Stimulated activated CD4-positive, alpha-beta T cell treated with anti-CD3 and anti-CD28 coated beads, Interleukin-15, amount 100 ng/mL, for 24 hours (primary cell): ENCODE measurements around the gene ARHGEF9.
"Not testable (repeated sequence)": the region's sequence is repeated elsewhere in the genome, so short reads cannot be mapped to it uniquely, and the experiment has no call there.

Experiments used
- DNase-seq: peaks from one replicate; pipeline ENCODE4 v3.0.0-alpha.2; 2020

ARHGEF9 gene

DNA sequence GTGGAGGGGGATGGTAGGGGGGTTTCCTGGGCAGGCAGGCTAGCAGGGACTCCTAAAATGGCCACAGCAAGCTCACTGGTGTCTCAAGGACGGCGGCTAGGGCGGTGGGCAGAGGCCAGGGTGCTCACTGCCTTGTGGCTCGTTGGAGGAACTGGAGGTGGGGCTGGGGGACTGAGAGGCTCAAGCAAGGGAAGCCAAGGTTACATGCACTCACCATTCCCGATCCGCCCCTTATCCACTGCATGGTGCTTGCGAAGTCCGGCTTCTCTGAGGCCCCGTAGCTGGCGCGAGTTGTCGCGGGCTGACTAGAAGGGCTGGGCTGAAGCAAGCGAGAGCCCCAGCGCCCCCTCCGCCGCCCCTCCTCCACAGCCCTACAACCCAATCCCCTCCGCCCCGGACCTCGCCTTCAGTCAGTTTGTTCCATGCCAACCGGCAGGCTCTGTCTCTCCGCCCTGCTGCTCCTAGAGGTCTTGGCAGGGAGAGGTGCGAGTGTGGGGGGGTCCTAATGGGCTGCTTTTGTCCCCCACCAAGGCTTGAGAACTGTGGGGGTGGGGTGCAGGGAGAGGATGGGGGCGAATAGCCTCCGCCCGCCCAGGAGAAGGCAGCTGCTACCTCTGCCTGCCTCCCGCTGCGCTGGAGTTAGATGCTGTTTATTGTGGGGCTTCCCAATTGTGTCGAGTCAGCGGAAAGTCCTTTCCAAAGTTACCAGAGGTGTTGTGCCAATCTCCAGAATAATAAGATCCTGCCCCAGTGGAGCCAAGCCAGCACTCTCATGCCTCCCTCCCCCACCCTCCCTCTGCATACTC lies at the start of gene ARHGEF9:
Gene ARHGEF9 (minus strand): TSS at position 313 of the 806 bp plus-strand sequence. CDS start 69 bp downstream, at position 244.
- peak; percentile 8 for DNase-seq

DNA sequence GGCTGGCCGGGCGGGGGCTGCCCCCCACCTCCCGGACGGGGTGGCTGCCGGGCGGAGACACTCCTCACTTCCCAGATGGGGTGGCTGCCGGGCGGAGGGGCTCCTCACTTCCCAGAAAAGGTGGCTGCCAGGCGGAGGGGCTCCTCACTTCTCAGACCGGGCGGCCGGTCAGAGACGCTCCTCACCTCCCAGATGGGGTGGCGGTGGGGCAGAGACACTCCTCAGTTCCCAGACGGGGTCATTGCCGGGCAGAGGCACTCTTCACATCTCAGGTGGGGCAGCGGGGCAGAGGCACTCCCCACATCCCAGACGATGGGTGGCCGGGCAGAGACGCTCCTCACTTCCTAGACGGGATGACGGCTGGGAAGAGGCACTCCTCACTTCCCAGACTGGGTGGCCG lies 40.4 kb upstream of the ARHGEF9 start:
- not testable (repeated sequence) for DNase-seq

DNA sequence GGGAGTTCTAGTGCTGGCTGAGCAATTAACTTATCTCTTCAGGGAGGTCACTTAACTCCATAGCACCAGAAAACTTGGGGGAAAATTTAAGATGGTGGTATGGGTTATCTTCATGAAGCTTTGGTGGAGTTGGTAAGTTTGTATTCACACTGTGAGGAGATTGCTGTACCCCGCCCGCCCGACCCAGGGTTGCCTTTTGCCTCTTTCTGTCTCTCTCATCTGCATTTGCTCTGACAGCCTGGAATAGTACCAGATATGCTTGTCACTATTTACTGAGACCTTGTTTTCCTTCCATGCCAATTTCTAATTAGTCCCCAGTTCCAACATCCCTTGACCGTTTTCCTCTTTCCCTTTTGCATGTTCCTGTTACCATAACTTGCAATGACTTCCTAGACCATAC lies 33.1 kb upstream of the ARHGEF9 start:
- no peak for DNase-seq

DNA sequence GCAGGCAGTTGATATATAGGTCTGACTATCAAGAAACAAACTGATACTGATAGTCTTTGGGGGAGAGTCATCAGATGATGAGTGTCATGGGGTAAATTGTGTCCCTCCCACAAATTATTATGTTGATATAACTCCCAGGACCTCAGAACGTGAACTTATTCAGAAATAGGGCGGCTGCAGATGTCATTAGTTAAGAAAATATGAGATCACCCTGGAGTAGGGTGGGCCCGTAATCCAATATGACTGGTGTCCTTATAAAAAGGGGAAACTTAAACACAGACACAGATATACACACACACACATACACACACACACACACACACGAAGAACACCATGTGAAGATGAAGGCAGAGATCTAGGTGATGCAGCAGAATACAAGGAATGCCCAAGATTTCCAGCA lies 32.7 kb upstream of the ARHGEF9 start:
- DNase-seq: no peak

DNA sequence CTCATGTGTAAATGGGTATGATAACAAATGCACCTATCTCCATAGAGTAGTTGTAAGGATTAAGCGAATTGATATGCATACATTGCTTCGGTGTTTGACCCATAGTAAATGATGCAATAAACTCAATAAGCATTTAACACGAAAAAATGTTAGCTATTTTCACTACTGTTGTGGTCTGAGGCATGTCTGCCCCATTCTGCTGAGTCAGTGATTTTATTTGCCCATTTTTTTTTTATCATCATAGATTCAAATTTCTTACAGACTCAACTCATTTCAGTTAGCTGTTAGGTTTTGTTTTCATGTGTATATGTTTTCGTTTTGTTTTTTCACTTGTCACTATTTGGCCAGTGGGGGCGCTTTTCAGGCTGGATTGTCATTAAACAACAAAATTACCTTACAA lies 27.8 kb upstream of the ARHGEF9 start:
- no peak for DNase-seq

DNA sequence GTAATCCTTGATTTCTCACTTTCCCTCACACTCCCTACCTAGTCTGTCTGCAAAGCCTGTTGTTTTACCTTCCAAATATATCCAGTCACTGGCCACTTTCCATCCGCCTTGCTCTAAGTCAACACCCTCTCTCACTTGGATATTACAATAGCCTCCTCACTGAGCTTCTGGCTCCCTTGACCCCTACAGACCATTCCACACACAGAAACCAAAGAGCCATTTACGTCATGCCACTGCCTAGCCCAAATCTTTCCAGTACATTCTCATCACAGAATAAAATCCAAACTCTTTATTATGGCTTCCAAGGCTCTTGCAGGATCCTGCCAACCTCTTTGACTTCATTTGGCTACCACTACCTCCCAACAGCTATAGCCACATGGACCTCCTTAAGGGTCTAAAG lies 25.7 kb upstream of the ARHGEF9 start:
- DNase-seq: no peak

DNA sequence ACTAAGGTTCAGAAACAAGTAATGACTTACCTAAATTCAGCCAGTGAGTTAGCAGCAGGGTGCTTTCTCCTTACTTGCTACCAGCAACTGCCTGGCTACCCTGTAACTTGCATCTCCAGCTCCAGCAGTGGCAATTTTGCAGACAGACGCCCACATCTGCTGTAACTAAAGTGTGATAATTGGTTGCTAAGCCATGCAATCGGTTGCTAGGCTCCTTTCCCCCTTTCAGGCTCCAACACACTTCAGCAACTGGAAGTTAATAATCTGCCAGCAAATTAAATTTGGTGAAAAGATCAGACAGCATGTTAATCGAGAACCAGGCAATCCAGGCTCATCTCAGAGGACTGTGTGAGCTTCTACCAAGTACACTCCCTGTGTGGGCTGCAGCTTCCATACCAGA lies 24.2 kb upstream of the ARHGEF9 start:
- DNase-seq: no peak

DNA sequence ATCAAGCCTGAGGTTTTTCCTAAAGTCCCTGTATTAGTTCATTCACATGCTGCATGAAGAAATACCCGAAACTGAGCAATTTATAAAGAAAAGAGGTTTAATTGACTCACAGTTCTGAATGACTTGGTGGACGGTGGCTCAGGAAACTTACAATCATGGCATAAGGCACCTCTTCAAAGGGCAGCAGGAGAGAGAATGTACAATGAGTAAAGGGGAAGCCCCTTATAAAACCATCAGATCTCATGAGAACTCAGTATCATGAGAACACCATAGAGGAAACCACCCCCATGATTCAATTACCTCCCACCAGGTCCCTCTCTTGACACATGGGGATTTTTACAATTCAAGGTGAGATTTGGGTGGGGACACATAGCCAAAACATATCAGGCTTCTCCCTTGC lies 10.4 kb upstream of the ARHGEF9 start:
- DNase-seq: peak; percentile 1

DNA sequence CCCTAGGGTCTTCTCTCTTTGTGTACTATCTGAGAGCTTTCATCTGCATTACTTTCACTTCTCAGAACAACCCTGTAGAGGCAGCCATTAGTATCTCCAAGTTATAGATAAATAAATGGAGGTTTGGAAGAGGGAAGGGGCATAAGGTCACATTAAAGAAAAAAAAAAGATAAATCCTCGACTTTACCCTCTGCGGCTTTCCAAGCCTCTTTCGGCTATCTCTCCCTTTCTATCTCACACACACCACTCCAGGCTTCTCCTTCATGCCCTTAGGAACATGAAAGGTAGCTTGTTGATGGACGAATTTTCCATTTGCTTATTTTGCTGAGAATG lies 660 bp upstream of the ARHGEF9 start:
- DNase-seq: no peak

DNA sequence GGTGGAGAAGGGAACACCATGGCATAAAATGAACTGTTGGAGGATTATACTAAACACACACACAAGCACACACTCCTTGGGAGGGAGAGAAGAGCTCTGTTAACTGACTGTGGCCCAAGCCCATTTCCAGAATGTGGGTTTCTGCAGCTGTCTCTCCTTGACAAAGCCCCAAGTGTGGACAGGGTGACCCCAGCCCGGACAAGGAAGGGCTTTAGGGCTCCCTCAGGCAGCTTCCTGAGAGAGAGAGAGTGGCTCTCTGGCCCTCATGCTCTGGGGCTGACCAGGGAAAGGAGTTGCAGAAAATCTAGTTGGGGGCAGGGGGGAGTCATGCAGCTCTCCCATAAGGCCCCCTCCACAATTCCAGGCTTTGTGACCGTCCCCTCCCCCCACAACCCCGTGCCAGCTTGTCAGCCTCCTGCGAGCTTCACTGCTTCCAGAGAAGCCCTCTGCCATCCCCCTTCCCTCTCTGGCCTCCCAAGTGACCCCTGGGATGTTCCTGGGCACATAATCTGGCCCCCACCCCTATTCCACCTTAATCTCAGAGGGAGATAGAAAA lies 590 bp downstream of the ARHGEF9 start:
- DNase-seq: no peak

DNA sequence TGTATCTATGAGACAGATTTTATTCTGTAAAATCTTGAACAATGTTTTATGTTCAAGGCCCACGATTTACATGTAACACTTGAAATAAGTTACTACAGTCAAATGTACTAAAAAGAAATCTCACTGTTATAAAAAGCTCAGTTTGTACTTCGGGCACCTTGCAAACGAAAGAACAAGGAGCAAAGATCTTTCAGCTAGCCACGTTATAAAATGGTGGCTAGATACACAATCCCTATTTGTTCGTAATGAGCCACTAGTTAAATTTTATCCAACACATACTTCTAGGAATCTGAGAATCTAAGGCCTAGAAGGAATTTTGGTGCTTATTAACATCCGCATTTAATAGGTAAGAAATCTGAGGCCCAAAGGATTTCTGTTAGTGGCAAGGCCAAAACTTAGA lies 2.5 kb downstream of the ARHGEF9 start:
- no peak for DNase-seq

DNA sequence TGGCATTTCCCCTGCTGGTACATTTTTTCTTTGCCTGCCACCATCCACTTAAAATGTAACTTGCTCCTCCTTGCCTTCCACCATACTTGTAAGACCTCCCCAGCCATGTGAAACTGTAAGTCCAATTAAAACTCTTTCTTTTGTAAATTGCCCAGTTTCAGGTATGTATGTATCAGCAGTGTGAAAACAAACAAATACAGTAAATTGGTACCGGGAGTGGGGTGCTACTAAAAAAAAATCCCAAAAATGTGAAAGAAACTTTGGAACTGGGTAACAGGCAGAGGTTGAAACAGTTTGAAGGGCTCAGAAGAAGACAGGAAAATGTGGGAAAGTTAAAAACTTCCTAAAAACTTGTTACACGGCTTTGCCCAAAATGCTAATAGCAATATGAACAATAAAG lies 16.3 kb downstream of the ARHGEF9 start:
- DNase-seq: no peak

DNA sequence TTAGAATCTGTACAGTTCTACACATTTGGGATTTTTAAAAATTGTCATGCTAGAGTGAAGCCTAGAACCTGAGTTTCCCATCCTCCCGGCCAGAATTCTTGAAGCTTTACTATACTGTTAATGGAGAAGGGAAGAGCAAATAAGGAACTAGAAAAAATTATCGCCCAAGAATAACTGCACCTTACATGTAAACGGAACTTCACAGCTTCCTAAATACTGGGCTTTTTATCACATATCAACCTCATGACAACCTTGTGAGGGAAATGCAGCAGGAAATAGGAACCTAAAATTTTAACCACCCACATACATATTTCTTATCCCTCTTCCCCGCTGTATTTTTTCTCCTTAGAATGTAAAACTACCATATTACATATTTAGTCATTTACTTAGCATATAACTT lies 19.3 kb downstream of the ARHGEF9 start:
- DNase-seq: no peak

DNA sequence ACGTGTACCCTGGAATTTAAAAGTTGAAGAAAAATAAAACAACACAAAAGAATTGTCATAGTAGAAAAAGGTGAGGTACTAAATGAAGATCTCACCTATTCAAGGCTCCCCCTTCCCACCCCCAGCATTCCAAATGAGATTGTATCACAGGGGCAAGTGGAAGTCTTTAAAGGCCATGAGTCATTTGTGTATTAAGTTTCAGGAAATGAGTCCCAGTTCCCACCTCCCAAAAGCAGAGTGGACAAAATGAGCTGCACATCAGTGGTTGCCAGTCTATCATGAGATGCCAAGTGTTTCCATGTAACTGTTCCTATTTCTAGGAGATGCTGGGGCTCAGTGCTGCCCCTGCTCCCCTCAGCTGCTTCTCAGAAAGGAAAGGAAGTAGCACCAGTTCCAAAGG lies 20.1 kb downstream of the ARHGEF9 start:
- no peak for DNase-seq

DNA sequence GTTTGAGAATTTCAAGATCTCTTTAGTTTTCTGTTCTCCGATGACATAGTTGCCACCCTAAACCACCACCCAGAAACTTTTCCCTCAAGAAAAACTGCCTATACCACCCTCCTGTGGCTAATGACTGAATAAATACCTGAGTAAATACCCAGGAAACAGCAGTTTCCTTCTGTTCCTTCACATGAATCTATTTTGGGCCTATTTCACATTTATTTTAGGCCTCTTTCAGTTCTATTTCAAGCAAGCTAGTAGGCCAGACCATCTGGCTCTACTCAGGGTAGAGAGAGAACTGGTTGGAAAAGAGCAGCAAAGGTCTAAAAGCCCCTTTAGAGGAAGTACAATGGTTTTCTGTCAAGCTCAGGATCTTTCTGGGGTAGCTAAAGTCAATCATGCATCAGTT lies 23.4 kb downstream of the ARHGEF9 start:
- no peak for DNase-seq

DNA sequence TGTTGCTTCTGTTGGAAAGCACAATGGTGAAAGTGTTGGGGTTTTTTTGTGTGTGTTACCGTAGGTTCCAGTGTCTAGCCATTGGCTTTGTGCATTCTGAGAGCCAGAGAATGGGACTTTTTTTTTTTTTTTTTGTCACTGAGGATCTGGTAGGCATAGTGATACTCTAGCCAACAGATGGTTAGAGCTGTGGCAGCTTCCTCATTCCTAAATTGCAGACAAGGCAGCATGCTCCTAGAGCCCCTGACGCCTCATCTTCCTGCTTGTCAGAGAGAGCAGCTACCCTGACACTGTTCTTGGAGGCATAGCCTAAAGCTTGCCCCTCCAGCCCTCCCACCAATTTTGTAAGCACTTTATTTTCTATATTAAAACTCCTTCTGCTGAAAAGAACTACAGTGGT lies 27.0 kb downstream of the ARHGEF9 start:
- no peak for DNase-seq

DNA sequence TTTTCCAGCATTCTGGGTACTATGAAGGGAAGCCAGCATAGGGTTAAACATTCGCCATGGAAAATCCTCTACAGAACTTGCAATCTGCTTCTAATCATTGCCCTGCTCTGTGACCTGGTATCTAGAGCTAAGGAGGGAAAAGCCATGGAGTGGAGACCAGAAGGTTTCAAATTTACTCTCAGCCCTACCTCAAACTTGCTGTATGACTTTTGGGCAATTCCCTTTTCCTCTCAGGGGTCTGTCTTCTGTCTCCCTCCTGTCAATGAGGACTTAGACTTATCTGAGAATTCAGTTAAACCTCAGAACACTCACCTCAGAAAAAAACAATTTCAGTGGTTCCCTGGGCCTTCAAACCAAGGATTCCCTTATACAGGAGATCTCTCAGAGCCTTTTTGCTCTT lies 29.1 kb downstream of the ARHGEF9 start:
- DNase-seq: no peak

DNA sequence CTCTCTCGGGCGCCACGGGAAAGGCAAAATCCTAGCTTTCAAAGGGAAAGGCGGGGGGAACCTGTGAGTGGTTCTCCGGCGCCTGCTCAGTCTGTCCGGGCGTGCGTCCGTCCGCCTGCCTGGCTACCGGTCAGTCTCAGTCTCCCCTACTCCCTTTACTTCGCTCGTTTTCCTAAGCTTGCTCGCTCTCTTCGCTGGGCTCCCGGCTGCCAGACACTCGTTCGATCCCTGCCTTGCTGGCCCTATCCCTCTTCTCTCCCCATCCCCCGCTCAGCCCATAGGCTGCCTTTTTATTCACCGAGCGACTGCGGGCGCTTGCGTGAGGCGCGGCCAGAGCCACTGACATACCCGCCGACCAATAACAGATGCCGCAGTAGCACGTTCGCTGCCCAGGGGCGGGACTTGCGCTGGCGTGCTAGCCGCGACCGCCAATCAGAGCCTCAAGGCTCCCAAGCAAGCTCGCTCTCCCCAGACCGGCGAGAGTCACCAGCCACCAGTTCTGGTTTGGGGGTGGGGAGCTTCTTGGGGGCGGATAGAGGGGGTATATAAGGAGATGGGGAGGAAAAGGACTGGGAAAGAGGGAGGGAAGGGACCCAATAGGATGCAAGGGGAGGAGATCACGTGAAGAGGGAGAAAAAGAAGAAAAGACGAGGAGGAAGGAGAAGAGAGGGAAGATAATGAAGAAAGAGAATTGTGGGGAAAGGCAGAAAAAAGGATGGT lies 30.0 kb downstream of the ARHGEF9 start:
- DNase-seq: peak; percentile 89

DNA sequence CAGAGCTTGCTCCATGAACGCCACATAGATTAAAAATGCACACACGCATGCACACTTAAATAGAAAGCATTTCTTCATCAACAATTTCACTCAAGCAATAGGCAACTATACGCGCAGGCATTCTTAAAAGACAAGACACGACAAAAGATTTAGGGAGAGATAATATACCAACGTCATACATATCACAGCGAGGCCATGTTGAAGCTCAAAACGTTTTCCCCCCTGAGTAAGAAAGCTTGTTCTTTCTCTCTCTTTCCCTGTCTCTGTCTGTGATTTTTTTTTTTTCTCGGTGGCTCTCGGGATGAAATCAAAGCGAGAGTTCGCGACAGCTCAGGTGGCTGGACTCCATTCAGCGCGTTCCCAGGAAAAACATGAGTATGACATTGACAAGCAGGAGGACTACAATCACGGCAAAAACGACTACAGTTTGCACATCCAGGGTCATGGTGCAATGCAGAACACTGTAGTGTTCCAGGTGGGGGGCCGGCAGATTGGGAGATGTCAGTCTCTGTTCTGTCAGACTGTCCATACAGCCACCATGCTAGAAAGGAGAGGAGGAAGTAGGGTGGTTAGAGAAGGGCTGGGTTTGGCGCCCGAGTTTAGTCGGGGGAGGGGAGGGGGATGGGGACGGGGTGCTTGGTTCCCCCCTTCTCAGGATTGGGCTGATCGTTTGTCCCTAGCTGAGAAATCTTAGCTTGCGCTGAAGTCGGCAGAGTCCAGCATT lies 30.7 kb downstream of the ARHGEF9 start:
- peak; percentile 31 for DNase-seq

DNA sequence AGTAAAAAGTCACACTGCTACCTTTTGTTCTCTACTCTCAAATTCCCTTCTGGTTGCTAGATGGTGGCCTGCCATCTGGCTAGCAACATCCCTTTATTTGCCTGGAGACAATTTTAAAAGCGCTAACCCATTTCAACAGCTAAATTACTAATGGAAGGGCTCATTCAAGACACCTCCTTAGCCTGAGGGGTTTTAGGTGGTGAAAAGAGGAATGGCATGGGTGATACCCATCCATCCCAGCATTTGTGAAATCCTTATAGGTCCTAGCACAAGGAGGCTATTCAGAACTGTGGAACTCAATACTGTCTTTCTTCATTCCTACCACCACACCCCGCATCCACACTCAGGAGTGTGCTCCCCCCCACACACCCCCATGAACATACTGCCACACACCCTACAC lies 33.5 kb downstream of the ARHGEF9 start:
- no peak for DNase-seq

DNA sequence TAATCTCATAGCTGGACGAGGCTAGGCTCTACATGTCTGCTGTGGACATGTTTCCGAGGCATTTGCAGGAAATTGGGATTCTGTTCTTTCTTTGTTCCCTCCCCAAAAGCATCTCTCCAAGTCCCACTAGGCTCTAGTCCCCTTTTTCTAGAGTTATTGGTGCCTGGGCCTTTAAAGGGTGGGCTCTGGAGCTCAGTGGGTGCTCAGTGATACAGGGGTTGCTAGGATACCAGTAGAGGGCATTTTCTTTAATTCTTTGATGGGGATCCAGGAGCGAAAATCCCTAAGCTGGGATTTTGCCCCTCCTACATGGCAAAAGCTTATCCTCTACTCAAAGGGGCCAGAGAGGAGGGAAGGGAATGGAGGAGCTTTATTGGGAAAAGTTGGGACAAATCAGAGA lies 34.2 kb downstream of the ARHGEF9 start:
- no peak for DNase-seq

DNA sequence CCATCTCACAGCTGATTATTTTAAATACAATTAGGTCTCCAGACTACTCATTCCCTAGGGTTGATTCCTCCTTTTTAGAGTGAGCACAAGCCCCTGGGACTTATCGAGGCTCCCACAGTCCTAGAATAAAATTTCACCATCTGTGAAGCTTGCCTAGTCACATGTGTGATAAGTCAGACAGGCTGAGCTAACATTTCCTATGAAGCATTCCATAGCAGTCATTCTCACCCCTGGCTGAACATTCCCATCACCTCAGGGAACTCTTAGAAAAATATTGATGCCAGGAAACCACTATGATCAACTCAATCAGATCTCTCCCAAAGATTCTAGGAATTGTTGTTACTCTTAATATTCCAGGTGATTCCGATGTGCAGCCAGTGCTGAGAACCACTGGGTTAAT lies 37.7 kb downstream of the ARHGEF9 start:
- DNase-seq: no peak

DNA sequence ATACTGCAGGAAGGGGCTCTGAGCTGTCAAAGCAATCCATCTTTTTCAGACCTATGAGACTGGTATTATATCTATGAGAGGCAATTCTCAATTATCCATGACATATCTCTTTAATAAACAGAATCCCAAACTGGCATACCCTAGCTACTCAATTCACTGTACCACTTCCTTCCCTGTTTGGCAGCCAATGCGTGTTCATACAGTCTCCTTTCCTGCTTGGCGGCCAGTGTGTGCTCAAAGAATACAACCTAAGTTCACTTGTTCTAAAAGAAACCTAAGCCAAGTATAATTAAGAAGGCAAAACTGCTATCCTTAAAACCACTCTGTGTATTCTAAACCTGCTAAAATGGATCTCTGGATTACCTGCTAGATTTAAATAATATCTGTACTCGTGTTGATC lies 38.3 kb downstream of the ARHGEF9 start:
- no peak for DNase-seq

DNA sequence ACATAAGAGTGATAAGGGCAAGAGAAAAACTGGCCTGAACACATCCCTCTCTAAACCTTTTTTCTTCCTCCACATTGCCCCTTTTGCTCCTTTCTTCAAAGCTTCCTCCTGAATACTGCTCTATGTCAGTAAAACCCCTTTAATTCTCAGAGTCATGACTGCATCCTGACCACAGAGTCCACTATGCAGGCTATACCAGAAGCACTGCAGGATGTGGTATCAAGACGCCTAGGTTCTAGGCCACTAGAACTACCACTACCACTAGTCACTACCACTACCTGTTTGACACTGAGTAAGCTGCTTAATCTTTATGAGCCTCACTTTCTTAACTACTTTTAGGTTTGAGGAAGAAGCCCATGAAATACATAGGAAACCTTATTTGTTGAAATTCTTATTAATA lies 38.7 kb downstream of the ARHGEF9 start:
- no peak for DNase-seq
